ENCODE data around the gene PPCDC.
A peak's percentile ranks its signal among the peaks of the same experiment; 100 is the strongest.

The PPCDC gene

DNA sequence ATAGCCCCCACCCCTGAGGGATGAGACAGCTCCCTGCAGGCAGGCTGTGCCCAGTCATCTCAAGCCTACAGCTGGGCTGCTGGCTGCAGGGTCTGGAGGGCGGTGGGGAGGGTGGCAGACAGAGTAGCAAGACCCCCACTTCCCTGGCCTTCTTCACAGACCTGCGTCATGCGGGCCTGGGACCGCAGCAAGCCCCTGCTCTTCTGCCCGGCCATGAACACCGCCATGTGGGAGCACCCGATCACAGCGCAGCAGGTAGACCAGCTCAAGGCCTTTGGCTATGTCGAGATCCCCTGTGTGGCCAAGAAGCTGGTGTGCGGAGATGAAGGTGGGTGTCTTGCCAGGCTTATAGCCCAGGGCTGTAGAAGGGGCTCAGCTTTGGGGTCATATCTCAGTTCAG lies 25.0 kb downstream of the PPCDC start:
- no peak for DNase-seq

DNA sequence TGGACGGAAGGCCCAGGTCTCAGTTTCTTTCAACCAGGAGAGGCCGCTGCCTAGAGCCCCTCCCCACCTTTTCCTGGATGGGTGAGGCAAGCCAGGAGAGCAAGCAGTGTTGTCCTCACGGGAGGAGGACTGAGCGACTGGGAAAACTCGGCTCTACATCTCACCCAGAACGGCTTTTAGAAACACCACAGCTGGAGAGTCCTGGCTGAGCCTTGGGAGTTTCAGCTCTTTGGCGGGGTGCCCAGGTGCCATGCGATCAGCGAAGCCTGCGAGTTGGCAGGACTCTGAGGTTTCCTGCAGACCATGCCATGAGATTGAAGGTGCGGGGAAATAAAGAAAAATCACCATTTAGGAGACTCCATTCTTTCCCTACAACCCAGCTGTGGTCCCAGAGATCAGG lies 26.0 kb downstream of the PPCDC start:
- peak; percentile 16 for DNase-seq

- DNase-seq: no peak
Observed at GRCh38 chr15:75050283-75050682, 26.9 kb downstream of the PPCDC start.

- no peak for DNase-seq
Observed at GRCh38 chr15:75051191-75051608, 27.8 kb downstream of the PPCDC start.

DNA sequence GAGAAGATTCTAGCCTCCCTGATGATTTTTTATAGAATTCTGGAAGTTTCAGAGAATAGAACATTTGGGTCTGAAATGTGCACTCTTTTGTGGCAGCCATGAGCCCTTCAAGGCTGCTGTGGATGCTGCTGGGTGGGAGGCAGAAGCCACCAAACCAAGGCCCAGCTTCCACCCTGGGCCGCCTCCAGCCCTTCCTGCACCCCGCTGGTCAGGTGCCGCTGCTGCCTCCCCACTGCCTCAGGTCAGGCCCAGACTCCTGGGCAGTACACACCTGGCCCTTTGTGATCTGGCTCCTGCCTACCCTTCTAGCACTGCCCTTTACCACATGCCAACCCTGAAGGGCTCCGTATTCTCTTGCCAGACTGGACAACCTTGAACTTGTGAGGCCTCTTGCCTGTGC lies 28.3 kb downstream of the PPCDC start:
- DNase-seq: no peak

GRCh38 chr15:75052972-75053747 lies 29.8 kb downstream of the PPCDC start:
- no peak for DNase-seq

DNA sequence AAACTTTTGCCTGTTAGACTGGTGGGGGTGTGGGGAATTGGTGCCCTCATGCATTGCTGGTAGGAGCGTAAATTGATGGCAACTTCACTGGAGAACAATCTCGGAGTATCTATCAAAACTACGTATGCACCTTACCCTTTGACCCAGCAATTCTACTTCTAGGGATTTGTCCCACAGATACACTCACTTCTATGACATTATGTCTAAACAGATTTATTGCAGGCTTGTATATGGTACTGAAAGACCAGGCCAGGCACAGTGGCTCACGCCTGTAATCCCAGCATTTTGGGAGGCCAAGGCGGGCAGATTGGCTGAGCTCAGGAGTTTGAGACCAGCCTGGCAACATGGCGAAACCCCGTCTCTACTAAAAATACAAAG lies 30.3 kb downstream of the PPCDC start:
- no peak for DNase-seq

DNA sequence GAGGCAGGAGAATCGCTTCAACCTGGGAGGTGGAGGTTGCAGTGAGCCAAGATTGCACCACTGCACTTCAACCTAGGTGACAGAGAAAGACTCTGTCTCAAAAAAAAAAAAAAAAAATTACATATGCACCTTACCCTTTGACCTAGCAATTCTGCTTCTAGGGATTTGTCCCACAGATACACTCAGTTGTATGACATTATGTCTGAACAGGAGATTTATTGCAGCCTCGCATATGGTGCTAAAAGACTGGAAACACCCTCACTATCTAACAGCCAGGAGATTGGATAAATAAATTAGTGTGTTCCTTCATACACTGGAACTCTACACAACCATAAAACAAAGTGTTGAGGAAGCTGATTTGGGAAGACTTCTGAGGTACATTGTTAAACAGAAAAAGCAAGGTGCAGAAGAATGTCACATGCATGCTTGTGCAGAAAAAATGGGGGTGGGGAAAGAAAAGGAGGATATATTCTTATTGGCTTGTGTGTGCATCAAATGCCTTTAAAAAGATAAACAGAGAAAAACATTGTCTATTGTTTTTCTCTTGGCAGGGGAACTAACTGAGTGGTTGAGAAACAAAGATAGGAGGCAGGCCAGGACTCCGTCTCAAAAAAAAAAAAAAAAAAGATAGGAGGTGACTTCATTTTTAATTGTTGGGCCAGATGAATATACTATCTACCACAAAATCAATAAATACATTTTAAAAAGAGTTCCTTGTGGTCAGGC lies 30.9 kb downstream of the PPCDC start:
- DNase-seq: no peak

GRCh38 chr15:75056036-75056435 lies 32.6 kb downstream of the PPCDC start:
- no peak for DNase-seq

DNA sequence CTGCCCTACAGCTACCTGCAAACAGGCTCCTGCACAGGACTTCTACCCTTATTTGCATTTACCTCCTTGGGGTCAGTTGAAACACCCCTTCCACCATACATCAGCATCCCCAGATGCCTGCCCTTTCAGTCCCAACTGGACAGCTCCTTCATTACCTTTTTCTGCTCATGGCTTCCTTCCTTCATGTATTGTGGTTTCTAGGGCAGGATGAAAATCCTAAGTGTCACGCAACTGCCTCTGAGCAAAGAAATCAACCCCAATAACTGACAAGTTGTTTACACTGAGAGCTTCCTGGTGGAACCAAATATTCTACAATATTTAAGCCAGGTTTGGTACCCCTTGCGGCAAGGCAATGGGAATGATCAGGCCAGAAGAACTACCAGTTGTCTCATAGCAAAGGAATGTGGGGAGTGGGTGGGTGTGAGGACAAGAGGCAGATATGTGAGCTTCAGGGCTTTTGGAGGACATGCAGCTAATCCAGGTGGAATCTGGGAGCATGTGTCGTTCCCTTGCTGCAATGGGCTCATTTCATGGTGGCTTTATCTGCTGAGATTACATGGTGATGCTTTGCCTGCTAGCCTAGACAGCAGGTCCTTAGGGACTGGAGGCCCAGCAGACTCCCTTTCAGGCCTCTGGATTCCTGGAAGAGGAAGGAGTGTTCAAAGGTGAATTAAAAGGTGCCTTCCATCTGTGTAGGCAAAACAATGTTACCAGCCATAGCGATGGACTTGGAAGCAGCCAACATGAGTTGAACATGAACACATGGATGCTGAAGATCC lies 34.9 kb downstream of the PPCDC start:
- no peak for DNase-seq

GRCh38 chr15:75059607-75060006 lies 36.2 kb downstream of the PPCDC start:
- DNase-seq: no peak

GRCh38 chr15:75061272-75061671 lies 37.9 kb downstream of the PPCDC start:
- DNase-seq: no peak

DNA sequence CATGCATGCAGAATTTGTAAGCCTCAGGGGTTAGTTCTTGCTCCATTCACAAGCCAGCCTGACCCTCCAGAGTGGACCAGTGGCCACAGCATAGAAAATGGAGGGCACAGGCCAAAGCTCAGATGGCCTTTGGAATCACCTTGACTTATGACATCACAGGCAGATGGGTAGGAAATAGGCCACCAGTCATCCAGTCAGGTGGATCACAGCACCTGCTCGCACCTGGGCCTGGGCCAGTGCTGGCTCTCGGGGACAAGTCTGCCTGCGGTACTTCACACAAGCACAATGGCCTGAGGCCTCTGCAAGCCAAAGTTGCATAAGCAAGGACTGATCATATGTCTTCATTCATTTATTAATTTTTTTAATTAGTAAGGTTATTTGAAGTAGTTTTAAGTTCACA lies 39.3 kb downstream of the PPCDC start:
- DNase-seq: no peak

DNA sequence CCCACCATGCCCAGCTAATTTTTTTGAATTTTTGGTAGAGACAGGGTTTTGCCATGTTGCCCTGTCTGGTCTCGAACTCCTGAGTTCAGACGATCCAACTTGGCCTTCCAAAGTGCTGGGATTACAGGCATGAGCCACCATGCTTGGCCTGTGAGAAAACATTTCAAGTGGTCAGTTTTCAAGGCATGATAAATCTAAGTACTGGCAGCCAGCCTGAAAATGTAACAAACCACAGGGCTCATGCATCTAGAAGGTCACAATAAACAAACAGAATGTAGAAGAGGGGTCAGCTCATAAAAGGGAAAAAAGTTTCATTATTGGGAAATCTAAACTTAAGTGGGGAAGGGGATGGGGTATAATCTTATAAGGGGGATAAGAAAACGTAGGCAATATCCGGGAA lies 39.9 kb downstream of the PPCDC start:
- DNase-seq: no peak

- DNase-seq: no peak
Observed at GRCh38 chr15:75063889-75064288, 40.5 kb downstream of the PPCDC start.

DNA sequence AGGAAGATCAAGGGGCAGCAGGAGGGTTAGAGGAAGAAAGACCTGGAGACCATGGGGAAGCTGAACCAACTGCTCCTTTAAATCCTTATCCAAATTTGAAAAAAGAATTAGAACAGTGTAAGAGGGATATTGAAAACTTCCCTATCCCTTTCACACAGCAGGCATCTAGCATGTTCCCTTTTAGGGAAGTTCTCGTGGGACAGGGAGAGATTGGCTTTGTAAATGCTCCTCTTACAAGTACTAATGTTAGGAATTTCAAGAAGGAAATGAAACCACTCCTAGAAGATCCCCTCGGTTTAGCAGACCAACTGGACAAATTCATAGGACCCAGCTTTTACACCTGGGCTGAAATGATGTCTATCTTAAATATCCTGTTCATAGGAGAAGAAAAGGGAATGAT lies 41.5 kb downstream of the PPCDC start:
- no peak for DNase-seq

DNA sequence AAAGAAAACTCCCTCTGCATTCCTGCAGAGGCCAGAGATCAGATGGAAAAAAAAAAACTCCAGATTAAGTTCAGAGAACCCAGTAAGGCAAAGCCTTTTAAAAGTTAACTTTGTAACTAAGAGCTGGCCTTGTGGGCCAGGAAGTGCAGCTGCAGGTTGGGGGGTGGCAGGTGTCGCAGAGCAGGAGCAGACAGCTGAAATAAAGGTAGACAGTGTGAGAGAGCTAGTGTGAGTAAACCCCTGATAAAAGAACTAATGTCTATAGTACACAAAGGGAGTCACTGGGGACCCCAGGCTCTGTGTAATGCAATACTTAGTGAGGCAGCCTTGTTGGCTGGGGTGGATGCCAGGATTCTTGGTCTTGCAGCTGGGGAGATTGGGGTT lies 42.1 kb downstream of the PPCDC start:
- DNase-seq: no peak

DNA sequence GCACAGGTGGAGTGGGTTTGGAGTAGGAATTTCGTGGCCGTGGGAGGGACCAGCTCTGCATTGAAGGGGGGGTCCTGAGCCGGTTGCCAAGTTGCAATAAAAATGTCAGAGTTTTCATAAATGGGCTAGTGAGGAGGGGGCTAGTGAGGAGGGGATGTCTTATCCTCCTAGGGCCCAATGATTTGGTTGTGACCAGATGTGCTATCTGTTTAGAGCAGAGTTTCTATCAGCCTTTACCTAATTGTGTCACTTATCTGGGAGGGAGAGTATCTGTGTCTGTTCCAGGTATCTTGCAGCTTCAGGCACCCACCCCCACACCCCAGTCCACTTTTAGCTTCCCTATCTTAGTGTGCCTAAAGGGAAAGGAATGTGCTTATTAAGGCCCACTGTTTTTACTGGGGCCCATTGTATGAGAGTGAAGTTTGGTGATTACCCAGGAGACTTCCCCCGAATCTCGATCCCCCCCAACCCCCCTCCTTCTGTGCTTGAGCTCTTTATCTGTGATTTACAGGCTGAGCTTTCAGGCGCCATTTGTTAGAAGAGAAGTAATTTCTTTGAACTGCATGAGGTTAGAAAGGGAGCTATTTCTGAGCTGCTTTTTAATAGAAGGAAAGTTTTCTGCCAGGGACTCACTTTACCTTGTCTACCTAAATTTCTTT lies 42.6 kb downstream of the PPCDC start:
- no peak for DNase-seq

- DNase-seq: no peak
Observed at GRCh38 chr15:75067123-75067830, 43.9 kb downstream of the PPCDC start.

DNA sequence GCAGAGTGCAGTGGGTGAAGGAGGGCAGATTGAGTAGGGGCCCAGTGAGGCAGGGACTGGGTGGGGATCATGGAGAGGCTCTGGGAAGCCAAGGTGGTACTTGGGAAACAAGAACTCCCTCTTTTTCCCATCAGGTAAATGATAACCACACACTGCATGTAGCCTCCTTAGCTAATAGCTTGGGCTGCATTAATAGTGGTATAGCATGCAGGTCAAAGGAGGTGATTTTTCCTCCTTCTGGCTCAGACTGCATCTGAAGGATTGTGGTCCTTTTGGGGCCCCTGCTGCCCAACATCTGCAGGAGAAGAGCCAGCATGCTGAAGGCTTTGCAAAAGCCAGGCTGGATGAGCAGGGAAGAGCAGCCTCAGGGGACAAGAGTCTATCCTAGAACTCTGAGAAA lies 45.4 kb downstream of the PPCDC start:
- no peak for DNase-seq

- no peak for DNase-seq
Observed at GRCh38 chr15:75069301-75069925, 46.0 kb downstream of the PPCDC start.

GRCh38 chr15:75070674-75071073 lies 47.3 kb downstream of the PPCDC start:
- DNase-seq: no peak
